OCI-LY7 (cell line): ENCODE measurements around the gene SRY.

Experiments
- CTCF ChIP-seq: fragments of 200-600 bp; sonication (generic); conservative IDR thresholded peaks from 2 replicates; pipeline ENCODE4 v1.5.1; 2014; ENCODE audit warnings: mild to moderate bottlenecking, antibody characterized with exemption, low read length, moderate library complexity, mixed read lengths
- EZH2phosphoT487 ChIP-seq: fragments of 200-600 bp; sonication (generic); IDR thresholded peaks from 2 replicates; pipeline ENCODE4 v1.6.1; 2018; ENCODE audit warnings: low read depth, borderline replicate concordance, mild to moderate bottlenecking, mixed run types, antibody characterized with exemption, low read length, moderate library complexity, mixed read lengths

- TF ChIP-seq CTCF (no peak), EZH2phosphoT487 (no peak)
Observed at GRCh38 chrY:2837078-2837477, 49.6 kb upstream of the SRY start.
